Caki2 (cell line): ENCODE results near the gene NPIPA2. TPM values are rescaled to one million over a fixed set of nuclear protein-coding genes. Genes with fewer than 3 reads are reported as not detected.
"Not testable (repeated sequence)": the region's sequence is repeated elsewhere in the genome, so short reads cannot be mapped to it uniquely, and the experiment has no call there.

Experiments
- DNase-seq: peaks from one replicate; pipeline ENCODE4 v3.0.0-alpha.2; 2015; ENCODE audit warnings: low read depth
- in situ Hi-C: cut with HindIII; loops from 2 replicates; pipeline ENCODE4 v1.10.0; 2016; ENCODE audit warnings: low sequenced_read_pairs, low pct_unique_long_range_greater_than_20kb, mixed read lengths
- total RNA-seq: library from RNA; depleted of rRNA; stranded (reverse); fragments of >200 nt; shearing (Covaris generic); gene quantifications from 2 replicates; pipeline ENCODE4 v1.2.3, GENCODE V29; 2014; ENCODE audit warnings: low replicate concordance; rRNA removed

Gene NPIPA2
- total RNA-seq, result 0.74 TPM in 1 of 2 replicates, not detected in the other

DNA sequence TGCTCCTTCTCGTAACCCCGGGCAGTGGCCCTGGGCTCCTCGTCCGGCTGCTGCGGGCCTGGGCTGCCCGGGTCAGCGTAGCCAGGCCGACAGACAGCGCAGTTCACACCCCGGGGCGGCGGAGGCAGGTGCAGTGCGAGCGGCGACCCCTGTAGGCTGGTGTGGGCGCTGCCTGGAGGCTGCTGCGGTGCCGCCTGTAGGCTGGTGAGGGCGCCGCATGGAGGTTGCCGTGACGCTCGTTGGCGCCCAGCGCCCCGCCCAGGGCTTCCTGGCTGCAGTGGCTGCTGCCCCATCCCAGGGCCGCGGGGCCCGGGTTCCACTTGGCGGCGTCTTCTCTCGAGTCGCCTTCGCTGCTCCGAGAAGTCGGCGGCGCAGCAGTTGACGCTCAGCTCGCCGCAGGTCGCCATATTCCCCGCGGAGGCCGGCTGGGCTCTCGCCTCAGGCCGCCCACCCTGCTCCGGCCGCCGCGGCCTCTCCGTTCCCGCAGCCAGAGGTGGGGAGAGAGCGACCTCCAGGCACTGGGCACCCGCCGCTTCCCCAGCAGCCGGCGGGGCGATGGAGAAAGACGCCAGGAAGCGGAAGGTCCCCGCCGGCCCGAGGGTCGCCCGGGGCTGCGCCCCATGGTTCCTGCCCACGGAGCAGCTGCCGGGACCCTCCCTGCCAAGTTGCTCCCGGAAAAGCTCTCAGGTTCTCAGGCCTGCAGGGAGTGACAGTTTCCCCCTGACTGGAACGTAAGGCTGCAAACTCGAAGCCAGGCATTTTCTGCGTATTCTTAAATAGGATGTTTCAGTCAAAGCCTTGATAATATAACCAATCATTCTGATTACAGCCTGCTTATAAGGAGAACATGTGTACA, at the start of gene NPIPA2:
Gene NPIPA2, plus strand, starts transcription at position 261 of the 856 bp plus-strand sequence. CDS start 5,533 bp downstream, outside the sequence.
- in situ Hi-C loops, DNase-seq: not testable (repeated sequence)

GRCh38 chr16:14694129-14694528, 48.2 kb upstream of the NPIPA2 start, which contains the start of gene PLA2G10:
Gene PLA2G10, minus strand, starts transcription at chr16:14694308. Its CDS starts 79 bp downstream, at chr16:14694229.
- DNase-seq, in situ Hi-C loops: not testable (repeated sequence)

DNA sequence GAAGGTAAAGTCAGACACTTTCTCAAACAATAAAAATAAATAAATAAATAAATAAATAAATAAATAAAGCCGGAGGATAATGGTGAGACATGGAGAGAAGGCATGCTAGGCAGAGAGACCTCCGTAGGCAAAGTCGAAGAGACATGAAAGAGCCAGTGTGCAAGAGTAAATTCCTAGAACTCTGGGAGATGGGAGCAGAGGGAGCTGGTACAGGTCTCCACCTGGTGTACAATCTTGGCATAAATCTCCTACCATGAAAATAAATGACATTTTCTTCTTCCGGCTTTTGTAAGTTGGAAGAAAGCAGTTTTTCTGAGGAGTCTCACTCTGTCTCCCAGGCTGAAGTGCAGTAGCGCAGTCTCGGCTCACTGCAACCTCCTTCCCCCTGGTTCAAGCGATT, 40.5 kb upstream of the NPIPA2 start:
- DNase-seq, in situ Hi-C loops: not testable (repeated sequence)

DNA sequence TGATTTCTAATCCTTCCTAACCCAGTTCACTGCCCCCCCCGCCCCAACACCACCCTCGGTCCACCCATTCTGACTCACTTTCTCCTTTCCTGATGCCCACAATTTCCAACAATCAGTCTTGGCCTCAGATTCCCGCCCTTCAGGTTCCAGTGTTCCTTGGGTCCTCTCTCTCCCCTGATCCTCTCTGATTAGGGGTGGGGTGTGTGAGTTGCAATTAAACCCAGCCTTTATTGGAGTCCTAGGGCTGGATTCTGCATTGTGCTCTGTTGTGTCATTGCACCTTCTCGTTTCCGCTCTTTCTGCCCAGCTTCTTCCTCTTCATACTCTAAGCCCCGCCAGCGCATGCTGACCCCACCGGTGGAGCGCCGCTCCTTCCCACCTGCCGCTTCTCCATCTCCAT, 39.7 kb upstream of the NPIPA2 start:
- DNase-seq, in situ Hi-C loops: not testable (repeated sequence)

DNA sequence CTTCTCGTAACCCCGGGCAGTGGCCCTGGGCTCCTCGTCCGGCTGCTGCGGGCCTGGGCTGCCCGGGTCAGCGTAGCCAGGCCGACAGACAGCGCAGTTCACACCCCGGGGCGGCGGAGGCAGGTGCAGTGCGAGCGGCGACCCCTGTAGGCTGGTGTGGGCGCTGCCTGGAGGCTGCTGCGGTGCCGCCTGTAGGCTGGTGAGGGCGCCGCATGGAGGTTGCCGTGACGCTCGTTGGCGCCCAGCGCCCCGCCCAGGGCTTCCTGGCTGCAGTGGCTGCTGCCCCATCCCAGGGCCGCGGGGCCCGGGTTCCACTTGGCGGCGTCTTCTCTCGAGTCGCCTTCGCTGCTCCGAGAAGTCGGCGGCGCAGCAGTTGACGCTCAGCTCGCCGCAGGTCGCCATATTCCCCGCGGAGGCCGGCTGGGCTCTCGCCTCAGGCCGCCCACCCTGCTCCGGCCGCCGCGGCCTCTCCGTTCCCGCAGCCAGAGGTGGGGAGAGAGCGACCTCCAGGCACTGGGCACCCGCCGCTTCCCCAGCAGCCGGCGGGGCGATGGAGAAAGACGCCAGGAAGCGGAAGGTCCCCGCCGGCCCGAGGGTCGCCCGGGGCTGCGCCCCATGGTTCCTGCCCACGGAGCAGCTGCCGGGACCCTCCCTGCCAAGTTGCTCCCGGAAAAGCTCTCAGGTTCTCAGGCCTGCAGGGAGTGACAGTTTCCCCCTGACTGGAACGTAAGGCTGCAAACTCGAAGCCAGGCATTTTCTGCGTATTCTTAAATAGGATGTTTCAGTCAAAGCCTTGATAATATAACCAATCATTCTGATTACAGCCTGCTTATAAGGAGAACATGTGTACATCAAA, 38.9 kb upstream of the NPIPA2 start, which contains the start of gene NPIPA3:
Gene NPIPA3, plus strand, starts transcription at position 256 of the 856 bp plus-strand sequence. CDS start 5,533 bp downstream, outside the sequence.
- in situ Hi-C loops, result not testable (repeated sequence)

DNA sequence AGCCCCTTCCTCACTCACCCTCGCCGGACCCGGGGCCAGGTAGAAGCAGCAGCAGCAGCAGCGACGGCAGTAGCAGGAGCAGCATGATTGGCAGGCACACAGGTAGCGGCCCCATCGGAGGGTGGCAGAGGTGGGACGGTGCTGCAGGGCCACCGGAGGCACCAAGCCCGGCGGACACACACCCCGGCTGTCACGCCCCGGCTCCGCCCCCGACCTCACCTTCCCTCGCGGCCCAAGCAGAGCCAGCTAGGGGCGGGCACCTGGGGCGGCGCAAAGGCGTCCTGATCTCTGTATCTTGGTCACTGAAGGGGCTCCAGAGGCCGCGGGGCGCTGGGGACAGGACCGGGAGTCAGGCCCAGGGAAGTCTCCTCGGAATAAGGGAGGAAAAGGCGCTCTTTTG, 9.1 kb upstream of the NPIPA2 start:
- in situ Hi-C loops, DNase-seq: not testable (repeated sequence)

More for the DNA sequence above, 38.9 kb upstream of the NPIPA2 start, which contains the start of gene NPIPA3:
- DNase-seq, result not testable (repeated sequence)

GRCh38 chr16:14740832-14741385, 1.4 kb upstream of the NPIPA2 start:
- in situ Hi-C loops, DNase-seq: not testable (repeated sequence)

DNA sequence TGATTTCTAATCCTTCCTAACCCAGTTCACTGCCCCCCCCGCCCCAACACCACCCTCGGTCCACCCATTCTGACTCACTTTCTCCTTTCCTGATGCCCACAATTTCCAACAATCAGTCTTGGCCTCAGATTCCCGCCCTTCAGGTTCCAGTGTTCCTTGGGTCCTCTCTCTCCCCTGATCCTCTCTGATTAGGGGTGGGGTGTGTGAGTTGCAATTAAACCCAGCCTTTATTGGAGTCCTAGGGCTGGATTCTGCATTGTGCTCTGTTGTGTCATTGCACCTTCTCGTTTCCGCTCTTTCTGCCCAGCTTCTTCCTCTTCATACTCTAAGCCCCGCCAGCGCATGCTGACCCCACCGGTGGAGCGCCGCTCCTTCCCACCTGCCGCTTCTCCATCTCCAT, 539 bp upstream of the NPIPA2 start:
- DNase-seq, in situ Hi-C loops: not testable (repeated sequence)

GRCh38 chr16:14773654-14774053, 31.3 kb downstream of the NPIPA2 start:
- DNase-seq, in situ Hi-C loops: not testable (repeated sequence)

DNA sequence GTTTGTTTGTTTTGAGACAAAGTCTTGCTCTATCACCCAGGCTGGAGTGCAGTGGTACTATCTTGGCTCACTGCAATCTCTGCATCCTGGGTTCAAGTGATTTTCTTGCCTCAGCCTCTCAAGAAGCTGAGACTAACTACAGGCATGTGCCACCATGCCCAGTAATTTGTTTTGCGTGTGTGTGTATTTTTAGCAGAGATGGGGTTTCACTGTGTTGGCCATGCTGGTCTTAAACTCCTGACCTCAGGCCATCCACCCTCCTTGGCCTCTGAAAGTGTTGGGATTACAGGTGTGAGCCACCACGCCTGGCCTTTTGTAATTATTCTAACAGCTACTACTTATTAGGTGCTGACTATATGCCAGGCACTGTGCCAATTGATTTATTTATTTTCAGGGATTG, 33.3 kb downstream of the NPIPA2 start:
- in situ Hi-C loops, DNase-seq: not testable (repeated sequence)

GRCh38 chr16:14776763-14777162, 34.4 kb downstream of the NPIPA2 start:
- in situ Hi-C loops, result not testable (repeated sequence)

DNA sequence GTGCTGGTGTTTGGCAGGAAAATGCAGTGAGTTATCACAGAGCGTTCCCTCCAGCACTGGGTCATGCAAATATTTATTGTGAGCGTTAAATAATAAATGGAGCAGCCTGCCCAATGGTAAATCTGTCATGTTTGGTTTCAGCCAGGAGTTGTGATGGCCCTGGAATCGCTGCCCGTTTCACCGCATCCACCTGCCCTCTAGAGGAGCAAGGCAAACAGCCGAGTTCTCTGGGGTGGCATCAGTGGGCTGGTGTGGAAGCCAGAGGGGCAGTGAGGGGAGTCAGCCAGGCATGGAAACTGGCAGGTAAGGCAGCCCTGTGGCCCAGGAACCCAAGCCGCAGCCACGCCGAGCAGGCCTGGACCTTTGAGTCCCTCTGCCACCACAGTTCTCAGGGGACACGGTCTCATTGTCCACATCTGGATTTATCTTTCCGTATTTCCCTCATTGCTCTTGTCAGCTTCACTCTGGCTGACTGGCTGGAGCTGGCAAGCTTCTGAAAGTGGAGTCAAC, 37.1 kb downstream of the NPIPA2 start:
- in situ Hi-C loops, DNase-seq: not testable (repeated sequence)

More at GRCh38 chr16:14776763-14777162, 34.4 kb downstream of the NPIPA2 start:
- not testable (repeated sequence) for DNase-seq

DNA sequence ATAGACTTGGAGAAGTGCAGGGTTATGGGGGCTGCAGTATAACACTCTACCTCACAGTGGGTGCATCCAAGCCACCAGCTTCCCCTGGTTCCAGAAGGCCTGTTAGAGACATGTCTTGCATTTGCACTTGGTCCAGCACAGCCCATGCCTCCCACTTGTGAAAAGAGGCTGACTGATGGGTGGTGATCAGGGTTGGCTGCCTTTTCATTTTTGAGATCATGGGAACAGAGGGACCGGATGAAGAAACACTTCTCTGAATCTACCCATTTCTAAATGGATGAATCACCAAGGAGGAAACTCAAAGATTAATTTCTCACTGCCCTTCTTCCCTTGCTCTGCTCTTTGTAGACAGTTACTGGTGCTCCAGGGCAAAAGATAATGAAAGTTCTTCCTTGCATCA, 43.8 kb downstream of the NPIPA2 start:
- in situ Hi-C loops, DNase-seq: not testable (repeated sequence)

DNA sequence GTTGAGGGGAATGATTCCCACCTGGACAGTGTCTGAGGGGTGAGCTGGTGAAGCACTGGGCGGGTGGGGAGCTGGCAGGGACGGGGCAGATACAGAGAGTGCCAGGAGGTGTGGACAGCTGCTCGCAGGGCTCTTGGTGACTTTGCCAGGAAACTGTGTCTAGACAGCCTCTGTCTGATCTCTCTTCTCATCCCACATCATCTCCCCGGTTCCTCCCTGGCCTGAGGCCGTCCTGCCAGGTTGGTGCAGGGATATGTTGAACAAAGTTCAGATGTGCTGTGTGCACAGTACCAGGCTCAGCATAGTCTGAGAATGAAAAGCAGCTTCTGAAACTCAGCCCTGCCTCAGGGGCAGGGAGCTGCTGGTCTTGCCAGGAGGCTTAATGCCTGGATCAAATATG, 47.2 kb downstream of the NPIPA2 start:
- DNase-seq, in situ Hi-C loops: not testable (repeated sequence)

GRCh38 chr16:14790320-14790956, 48.1 kb downstream of the NPIPA2 start:
- in situ Hi-C loops, DNase-seq: not testable (repeated sequence)

- in situ Hi-C loops, DNase-seq: not testable (repeated sequence)
Measured at GRCh38 chr16:14792914-14793313, 50.6 kb downstream of the NPIPA2 start.

DNA sequence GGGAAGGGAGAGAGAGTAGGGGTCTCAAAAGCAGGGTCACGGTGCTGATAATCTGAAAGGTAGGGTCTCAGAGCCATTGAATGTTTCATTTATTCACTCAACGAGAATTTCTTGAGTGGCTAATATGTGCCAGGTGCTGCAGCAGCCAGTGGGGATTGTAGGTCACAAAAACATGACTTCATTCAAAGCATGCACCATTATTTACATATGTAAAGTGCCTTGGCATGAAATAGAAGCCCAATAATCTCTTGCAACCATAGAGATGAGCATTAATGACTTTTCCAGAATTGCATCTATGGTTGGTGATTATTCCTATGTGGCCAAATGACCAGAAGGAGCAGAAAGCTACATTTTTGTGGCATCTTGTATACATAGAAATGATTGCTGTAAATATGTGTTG, 55.2 kb downstream of the NPIPA2 start:
- in situ Hi-C loops, result not testable (repeated sequence)

More for the DNA sequence above, 55.2 kb downstream of the NPIPA2 start:
- DNase-seq, result not testable (repeated sequence)
